GM10266 (cell line): ENCODE results near the gene ALDH1A2.

Experiments used
- DNase-seq: peaks from one replicate; pipeline ENCODE4 v3.0.0; 2012; ENCODE audit errors: extremely low spot score
- TF ChIP-seq, protein P1 (sequence below): IDR thresholded peaks from 2 replicates; pipeline ENCODE4 v1.5.1; 2012; ENCODE audit warnings: mild to moderate bottlenecking, low read depth; ENCODE audit not compliant: control insufficient read depth, insufficient read depth; ENCODE audit errors: missing control alignments

The ALDH1A2 gene

DNA sequence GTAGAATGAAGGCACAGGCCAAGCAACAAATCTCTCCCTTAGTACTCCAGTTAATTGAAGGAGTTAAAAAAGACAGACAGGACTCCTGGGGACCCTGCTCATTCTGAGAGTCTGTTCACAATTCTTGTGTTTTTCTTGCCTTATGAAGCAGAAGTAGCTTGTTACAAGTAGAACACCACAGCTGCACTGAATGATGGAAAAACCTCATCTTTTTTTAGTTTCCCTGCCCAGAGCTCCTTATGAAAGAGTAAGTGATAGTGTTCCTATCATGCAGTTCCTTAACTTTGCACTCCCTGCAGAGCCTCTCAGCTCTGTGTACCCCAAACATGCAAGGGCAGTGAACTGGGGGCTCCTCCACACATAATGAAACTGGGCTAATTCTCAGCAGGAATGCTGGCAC, 95.5 kb downstream of the ALDH1A2 start:
- TF ChIP-seq, protein P1, sequence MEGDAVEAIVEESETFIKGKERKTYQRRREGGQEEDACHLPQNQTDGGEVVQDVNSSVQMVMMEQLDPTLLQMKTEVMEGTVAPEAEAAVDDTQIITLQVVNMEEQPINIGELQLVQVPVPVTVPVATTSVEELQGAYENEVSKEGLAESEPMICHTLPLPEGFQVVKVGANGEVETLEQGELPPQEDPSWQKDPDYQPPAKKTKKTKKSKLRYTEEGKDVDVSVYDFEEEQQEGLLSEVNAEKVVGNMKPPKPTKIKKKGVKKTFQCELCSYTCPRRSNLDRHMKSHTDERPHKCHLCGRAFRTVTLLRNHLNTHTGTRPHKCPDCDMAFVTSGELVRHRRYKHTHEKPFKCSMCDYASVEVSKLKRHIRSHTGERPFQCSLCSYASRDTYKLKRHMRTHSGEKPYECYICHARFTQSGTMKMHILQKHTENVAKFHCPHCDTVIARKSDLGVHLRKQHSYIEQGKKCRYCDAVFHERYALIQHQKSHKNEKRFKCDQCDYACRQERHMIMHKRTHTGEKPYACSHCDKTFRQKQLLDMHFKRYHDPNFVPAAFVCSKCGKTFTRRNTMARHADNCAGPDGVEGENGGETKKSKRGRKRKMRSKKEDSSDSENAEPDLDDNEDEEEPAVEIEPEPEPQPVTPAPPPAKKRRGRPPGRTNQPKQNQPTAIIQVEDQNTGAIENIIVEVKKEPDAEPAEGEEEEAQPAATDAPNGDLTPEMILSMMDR = no peak
- DNase-seq = no peak

DNA sequence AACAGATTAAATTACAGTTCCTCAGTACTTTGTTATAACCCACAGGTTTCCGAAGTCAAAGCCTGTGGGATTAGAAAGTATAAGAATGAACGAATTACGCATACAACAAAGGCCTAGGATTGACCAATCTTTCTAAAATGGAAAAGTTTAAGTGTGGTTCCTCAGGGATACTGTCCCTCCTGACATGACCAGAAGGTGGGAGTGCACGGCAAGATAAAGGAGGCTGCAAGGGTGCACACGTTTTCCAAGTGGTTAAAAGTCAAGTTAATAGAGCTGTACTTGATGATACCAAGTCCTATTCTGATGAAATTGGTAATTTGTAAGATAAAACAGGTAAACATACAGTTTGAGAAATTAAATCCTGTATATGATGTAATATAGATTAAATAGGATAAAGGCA, 96.2 kb downstream of the ALDH1A2 start:
- TF ChIP-seq, protein P1 = no peak
- DNase-seq = no peak

DNA sequence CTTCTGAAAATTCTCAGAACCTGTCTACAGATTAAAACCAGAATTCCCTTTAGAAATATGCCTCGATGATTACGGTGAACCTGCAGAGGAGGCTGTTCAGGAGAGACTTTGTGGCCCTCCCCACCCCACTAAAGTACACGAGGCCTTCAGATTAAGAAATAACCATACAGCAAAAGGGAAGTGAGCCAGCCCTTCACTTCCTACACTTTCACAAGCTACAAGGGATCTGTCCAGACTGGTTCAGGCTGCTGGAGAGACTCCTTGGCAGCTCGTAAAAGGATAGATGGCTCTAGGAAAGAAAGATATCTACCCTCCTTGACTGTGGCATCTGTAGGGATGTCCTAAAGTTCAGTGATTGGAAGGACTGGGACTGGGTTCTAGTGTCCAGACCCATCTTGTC, 102.6 kb downstream of the ALDH1A2 start:
- no peak for DNase-seq
- TF ChIP-seq, protein P1 = no peak

DNA sequence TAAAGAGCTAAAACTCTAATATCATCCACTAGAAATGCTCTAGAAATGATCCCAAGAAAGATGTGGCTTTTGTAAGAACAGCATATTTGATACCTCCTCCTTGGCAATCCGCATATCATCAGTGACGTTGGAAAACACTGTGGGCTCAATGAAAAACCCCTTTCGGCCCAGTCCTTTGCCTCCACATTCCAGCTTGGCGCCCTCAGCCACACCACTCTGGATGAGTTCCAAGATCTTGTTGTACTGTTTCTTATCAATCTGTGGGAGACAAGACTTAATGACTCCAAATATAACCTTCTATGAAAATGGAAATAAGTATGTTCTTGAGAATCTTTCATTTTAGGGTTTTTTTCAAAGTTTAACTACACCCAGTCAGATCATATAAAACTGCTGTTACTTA, 103.6 kb downstream of the ALDH1A2 start:
- TF ChIP-seq, protein P1 = no peak
- no peak for DNase-seq

DNA sequence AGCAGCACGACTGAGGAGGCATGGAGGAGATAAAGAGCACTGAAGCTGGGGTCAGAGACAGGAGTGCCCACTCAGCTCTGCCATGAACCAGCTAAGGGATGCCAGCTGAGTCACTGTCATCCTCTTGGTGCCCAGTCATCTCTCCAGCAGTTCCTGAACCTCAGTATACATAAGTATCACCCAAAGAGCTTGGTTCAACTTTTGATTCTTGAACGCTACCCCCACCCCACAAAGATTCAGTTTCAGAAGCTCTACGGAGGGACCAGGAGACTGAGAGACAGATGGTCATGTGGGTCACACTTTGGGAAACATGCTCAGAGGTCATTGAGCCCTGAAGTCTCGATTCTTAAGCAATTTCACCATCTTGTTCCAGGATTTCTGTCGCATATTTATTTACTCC, 108.4 kb downstream of the ALDH1A2 start:
- TF ChIP-seq, protein P1 = no peak
- no peak for DNase-seq

DNA sequence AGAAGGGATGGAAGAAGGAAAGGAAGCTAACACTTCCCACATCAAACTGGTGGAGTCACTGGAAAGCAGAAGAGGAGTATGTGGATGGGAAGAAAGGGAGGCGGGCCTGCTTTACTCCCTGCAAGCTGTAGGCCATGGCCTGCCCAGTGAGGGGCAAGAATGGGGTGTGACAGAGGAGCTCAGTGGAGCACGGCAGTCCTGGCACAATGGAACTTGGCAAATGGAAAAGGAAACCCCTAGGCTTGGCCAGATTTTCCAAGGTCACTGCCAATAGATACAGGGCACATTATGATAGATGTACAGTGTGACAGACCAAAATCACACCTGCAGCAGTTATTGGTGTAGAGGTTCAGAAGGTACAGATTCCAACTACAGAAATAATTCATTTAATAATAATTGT, 111.6 kb downstream of the ALDH1A2 start:
- TF ChIP-seq, protein P1 = no peak
- DNase-seq = no peak

DNA sequence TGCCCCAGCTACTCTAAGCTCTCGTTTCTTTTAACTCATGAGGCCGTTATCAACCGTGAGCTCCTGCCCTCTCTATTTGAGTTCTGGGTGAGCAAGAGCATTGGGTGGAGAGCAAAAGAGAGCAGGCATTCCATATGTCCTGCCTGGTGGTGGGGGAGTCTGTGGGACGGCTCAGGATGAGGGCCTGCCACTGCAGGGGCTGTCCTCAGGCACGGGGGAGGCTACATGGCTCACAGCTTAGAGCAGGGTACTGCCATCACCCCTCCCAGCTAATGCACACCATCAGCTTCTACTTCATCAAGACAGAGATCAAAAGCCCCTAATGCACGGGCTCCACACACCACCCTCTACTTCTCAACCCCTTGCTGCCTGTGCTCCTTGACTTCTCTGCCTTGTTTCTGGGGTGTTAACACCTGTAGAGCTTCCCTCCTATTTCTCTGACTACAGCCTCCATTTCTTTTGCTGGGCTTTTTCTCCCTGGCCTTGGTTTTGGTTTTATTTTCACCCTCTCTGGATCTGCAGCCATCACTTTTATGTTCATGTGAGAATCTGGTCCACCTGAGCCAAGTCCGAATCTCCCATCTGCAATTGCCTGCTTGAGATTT, 114.1 kb downstream of the ALDH1A2 start:
- no peak for DNase-seq
- TF ChIP-seq, protein P1 = no peak
